Prostate gland (tissue), 2 donors: ENCODE results near the gene CEP72. TPM values are rescaled to one million over a fixed set of nuclear protein-coding genes. Genes with fewer than 3 reads are reported as not detected.

Experiments
- DNase-seq: peaks from one replicate; pipeline ENCODE4 v3.0.0-alpha.2; 2019; ENCODE audit warnings: low spot score
- H3K27ac ChIP-seq, 2 donors: fragments of 200-600 bp; sonication (generic); 2 replicates each; pipeline ENCODE4 v1.5.1; 2017 to 2019
- H3K27me3 ChIP-seq: fragments of 200-600 bp; sonication (generic); replicated peaks from 2 replicates; pipeline ENCODE4 v1.5.1; 2019; ENCODE audit not compliant: insufficient read depth
- H3K36me3 ChIP-seq, 2 donors: fragments of 200-600 bp; sonication (generic); 1 replicate in 1 of 2; 2 replicates in 1 of 2; pipeline versions ENCODE4 v1.5.1 to v1.8.1; 2017 to 2019
- H3K4me1 ChIP-seq: fragments of 200-600 bp; sonication (generic); replicated peaks from 2 replicates; pipeline ENCODE4 v1.5.1; 2019
- H3K4me3 ChIP-seq, 2 donors: fragments of 200-600 bp; sonication (generic); 2 replicates each; pipeline ENCODE4 v1.5.1; 2017 to 2019
- H3K9me3 ChIP-seq: fragments of 200-600 bp; sonication (generic); 2 replicates; pipeline ENCODE4 v1.5.1; 2017
- CTCF ChIP-seq, 4 experiments: fragments of 200-600 bp in 2 of 4; fragments of 450-650 bp in 2 of 4; sonication (generic) in 2 of 4; IDR thresholded peaks; 1 replicate in 3 of 4; 2 replicates in 1 of 4; pipeline ENCODE4 v1.5.1; 2016 to 2019; ENCODE audit warnings: antibody characterized with exemption in 4 of 4, mild to moderate bottlenecking in 2 of 4, moderate library complexity in 2 of 4
- POLR2A ChIP-seq: fragments of 450-650 bp; IDR thresholded peaks from one replicate; pipeline ENCODE4 v1.6.1; 2016; ENCODE audit warnings: antibody characterized with exemption, mild to moderate bottlenecking
- POLR2AphosphoS5 ChIP-seq: sonication (generic); formaldehyde crosslinking; IDR thresholded peaks from one replicate; pipeline ENCODE4 v1.6.1; 2017; ENCODE audit warnings: antibody characterized with exemption
- WGBS: methylation state at CpG from one replicate; pipeline ENCODE4 v1.1.5; 2018; 5-methylcytosine and 5-hydroxymethylcytosine counted together
- intact Hi-C: fragments of 100-400 bp; cut with DNase I; formaldehyde crosslinking; loops from one replicate; pipeline ENCODE4 v1.14.2; 2022
- total RNA-seq, 2 donors: library from RNA; depleted of rRNA; stranded (reverse); fragments of >200 nt; gene quantifications; one replicate each; pipeline ENCODE4 v1.1.0, GENCODE V29; 2016

CEP72 gene
- total RNA-seq, 2 donors from 2014 or later, result 6.4 to 12.8 TPM

GRCh38 chr5:665956-666711 is 54.0 kb downstream of the CEP72 start:
- Histone ChIP-seq H3K4me1 (no peaks in the 10 kb centered on the region), H3K27ac (no peak overlapping the region), H3K36me3 (no peaks in the 10 kb centered on the region), H3K9me3 (no peaks in the 10 kb centered on the region), H3K4me3 (no peak overlapping the region), H3K27me3 (no peaks in the 10 kb centered on the region)
- 92% methylated on average over 40 of the region's 40 CpGs for WGBS
- DNase-seq, result no peak
- intact Hi-C loops, result no loop called here
- TF ChIP-seq POLR2AphosphoS5 (no peak), CTCF (IDR thresholded peaks at IDR 0.05) (no peak), POLR2A (no peak)

GRCh38 chr5:666816-667498 is 54.8 kb downstream of the CEP72 start:
- no peak for TF ChIP-seq CTCF (IDR thresholded peaks at IDR 0.05)
- no peak for TF ChIP-seq POLR2A
- Histone ChIP-seq H3K4me3 (no peak overlapping the region), H3K27me3 (no peaks in the 10 kb centered on the region), H3K4me1 (peaks cover 5% of the 10 kb centered on the region), H3K9me3 (no peaks in the 10 kb centered on the region), H3K27ac (no peak overlapping the region), H3K36me3 (no peaks in the 10 kb centered on the region)
- DNase-seq, result no peak
- intact Hi-C loops, result no loop called here
- 88% methylated on average over 13 of the region's 13 CpGs for WGBS

- no peak for DNase-seq
- Histone ChIP-seq H3K27me3 (peaks cover under 1% of the 10 kb centered on the region), H3K4me3 (no peak overlapping the region), H3K27ac (no peak overlapping the region), H3K9me3 (no peaks in the 10 kb centered on the region), H3K36me3 (no peaks in the 10 kb centered on the region), H3K4me1 (peaks cover 16% of the 10 kb centered on the region)
- WGBS, result 88% methylated on average over 44 of the region's 44 CpGs
- intact Hi-C loops, result no loop called here
- no peak for TF ChIP-seq CTCF (IDR thresholded peaks at IDR 0.05)
- no peak for TF ChIP-seq POLR2A
- TF ChIP-seq POLR2AphosphoS5, result no peak
These were observed 56.3 kb downstream of the CEP72 start for GRCh38 chr5:668283-668995.

GRCh38 chr5:669111-669841 is 57.1 kb downstream of the CEP72 start:
- no peak overlapping the region for H3K27ac ChIP-seq
- no peaks in the 10 kb centered on the region for H3K9me3 ChIP-seq
- intact Hi-C loops, result no loop called here
- H3K27me3 ChIP-seq, result peaks cover 7% of the 10 kb centered on the region
- no peaks in the 10 kb centered on the region for H3K36me3 ChIP-seq
- no peak for DNase-seq
- H3K4me1 ChIP-seq, result peaks cover 16% of the 10 kb centered on the region
- TF ChIP-seq POLR2AphosphoS5 (no peak), CTCF (IDR thresholded peaks at IDR 0.05) (peak; percentile 32 to 52 (median 40)), POLR2A (no peak)
- H3K4me3 ChIP-seq, result no peak overlapping the region
- 67% methylated on average over 37 of the region's 40 CpGs for WGBS
